HCT116 (cell line): ENCODE measurements around the gene DDX10. TPM values are rescaled to one million over a fixed set of nuclear protein-coding genes. Genes with fewer than 3 reads are reported as not detected.

Source experiments
- ATAC-seq: fragments of 200-7000 bp; cut with Tn5 transposase; 2 replicates; pipeline ENCODE4 v1.9.1; 2020; ENCODE audit warnings: mild to moderate bottlenecking, moderate library complexity
- BruUV-seq: library from RNA; stranded (reverse); fragments of 400-500 nt; replicated peaks from 2 replicates; lab custom pipeline; 2021; lab: Mats Ljungman, UMichigan
- CTCF ChIA-PET: fragments of 300-600 bp; sonication (Branson Sonifier 250); formaldehyde crosslinking; loops from one replicate; lab custom pipeline; 2021; ENCODE audit warnings: antibody characterized with exemption; lab: Charles Lee
- POLR2A ChIA-PET: fragments of 300-600, 350-600 bp; sonication (Branson Sonifier 250); formaldehyde crosslinking; loops from one replicate; lab custom pipeline; 2021; ENCODE audit warnings: antibody characterized with exemption; lab: Charles Lee
- RAD21 ChIA-PET, 2 experiments: fragments of 300-600 bp; sonication (Branson Sonifier 250); formaldehyde crosslinking; loops; one replicate each; lab custom pipeline; 2023; ENCODE audit warnings: low total read pairs in 2 of 2; ENCODE audit not compliant: uncharacterized antibody in 2 of 2, unreplicated experiment in 2 of 2, low non-redundant PET in 1 of 2; lab: Charles Lee
- DNase-seq: peaks from one replicate; pipeline ENCODE4 v3.0.0-alpha.2; 2010; ENCODE audit warnings: low read depth, low spot score
- H2AFZ ChIP-seq: fragments of 200-600 bp; shearing (Covaris generic), sonication (generic); 2 replicates; pipeline ENCODE4 v1.6.1; 2017; ENCODE audit warnings: low read depth, mixed run types, mixed read lengths, antibody characterized with exemption, low read length; ENCODE audit not compliant: poor library complexity, severe bottlenecking
- H3K27ac ChIP-seq: 2 replicates; pipeline ENCODE4 v1.5.1; 2012; ENCODE audit warnings: low read depth, low read length
- H3K27me3 ChIP-seq: fragments of 200-600 bp; sonication (generic); 2 replicates; pipeline ENCODE4 v1.6.1; 2016; ENCODE audit warnings: mixed run types, low read length, mixed read lengths; ENCODE audit not compliant: insufficient read depth
- H3K36me3 ChIP-seq, 2 experiments: fragments of 200-500 bp in 1 of 2; fragments of 200-600 bp in 1 of 2; sonication (Bioruptor generic) in 1 of 2; sonication (generic) in 1 of 2; 2 replicates each; pipeline versions ENCODE4 v1.5.1 to v1.6.1; 2014 to 2016; ENCODE audit warnings: low read length in 2 of 2, inconsistent platforms in 1 of 2, mixed read lengths in 1 of 2, mixed run types in 1 of 2; ENCODE audit not compliant: insufficient read depth in 2 of 2, control insufficient read depth in 1 of 2
- H3K4me1 ChIP-seq, 2 experiments: fragments of 200-600 bp in 1 of 2; sonication (generic) in 1 of 2; 2 replicates each; pipeline versions ENCODE4 v1.5.1 to v1.6.1; 2012 to 2017; ENCODE audit warnings: low read length in 2 of 2, inconsistent platforms in 1 of 2, mild to moderate bottlenecking in 1 of 2, mixed read lengths in 1 of 2, mixed run types in 1 of 2, moderate library complexity in 1 of 2; ENCODE audit not compliant: insufficient read depth in 2 of 2, control insufficient read depth in 1 of 2
- H3K4me2 ChIP-seq: fragments of 200-600 bp; sonication (generic); 2 replicates; pipeline ENCODE4 v1.6.1; 2017; ENCODE audit warnings: mixed run types, low read length, mixed read lengths
- H3K4me3 ChIP-seq, 2 experiments: fragments of 200-600 bp in 1 of 2; sonication (generic) in 1 of 2; replicated peaks in 1 of 2; 2 replicates each; pipeline ENCODE4 v1.5.1; 2011 to 2016; ENCODE audit warnings: low read length in 2 of 2, control low read depth in 1 of 2, low read depth in 1 of 2, mild to moderate bottlenecking in 1 of 2, mixed read lengths in 1 of 2, mixed run types in 1 of 2
- H3K79me2 ChIP-seq: fragments of 200-600 bp; sonication (generic); 2 replicates; pipeline ENCODE4 v1.6.1; 2017; ENCODE audit warnings: mild to moderate bottlenecking, mixed run types, low read length, moderate library complexity, mixed read lengths; ENCODE audit not compliant: insufficient read depth
- H3K9ac ChIP-seq: fragments of 200-600 bp; sonication (generic); 2 replicates; pipeline ENCODE4 v1.6.1; 2016; ENCODE audit warnings: low read length, mixed read lengths
- H3K9me2 ChIP-seq: fragments of 200-600 bp; sonication (generic), shearing (Covaris generic); 2 replicates; pipeline ENCODE4 v1.6.1; 2017; ENCODE audit warnings: mixed run types, mild to moderate bottlenecking, moderate library complexity; ENCODE audit not compliant: insufficient read depth
- H3K9me3 ChIP-seq, 2 experiments: fragments of 200-500 bp in 1 of 2; fragments of 200-600 bp in 1 of 2; sonication (Bioruptor generic) in 1 of 2; sonication (generic) in 1 of 2; 2 replicates each; pipeline ENCODE4 v1.6.1; 2014 to 2017; ENCODE audit warnings: low read length in 2 of 2, mixed read lengths in 2 of 2, inconsistent platforms in 1 of 2, low read depth in 1 of 2, mild to moderate bottlenecking in 1 of 2, mixed run types in 1 of 2, moderate library complexity in 1 of 2; ENCODE audit not compliant: control insufficient read depth in 1 of 2, insufficient read depth in 1 of 2
- H4K20me1 ChIP-seq: fragments of 200-600 bp; sonication (generic), shearing (Covaris generic); 2 replicates; pipeline ENCODE4 v1.6.1; 2017; ENCODE audit warnings: mixed run types, mild to moderate bottlenecking, moderate library complexity; ENCODE audit not compliant: insufficient read depth
- ATF3 ChIP-seq: IDR thresholded peaks from 2 replicates; pipeline ENCODE4 v1.6.1; 2012
- CBX3 ChIP-seq: IDR thresholded peaks from 2 replicates; pipeline ENCODE4 v1.6.1; 2012; ENCODE audit warnings: low read depth
- CEBPB ChIP-seq: IDR thresholded peaks from 2 replicates; pipeline ENCODE4 v1.6.1; 2012; ENCODE audit warnings: low read depth
- CTCF ChIP-seq, 3 experiments: fragments of 200-600 bp in 1 of 3; sonication (generic) in 1 of 3; IDR thresholded peaks in 2 of 3; conservative IDR thresholded peaks in 1 of 3; 2 replicates each; pipeline ENCODE4 v1.5.1; 2012 to 2017; ENCODE audit warnings: low read depth in 2 of 3, low read length in 2 of 3, antibody characterized with exemption in 1 of 3, borderline replicate concordance in 1 of 3, control low read depth in 1 of 3, mild to moderate bottlenecking in 1 of 3, mixed read lengths in 1 of 3, mixed run types in 1 of 3, moderate library complexity in 1 of 3; ENCODE audit not compliant: insufficient read depth in 1 of 3
- ELF1 ChIP-seq: IDR thresholded peaks from 2 replicates; pipeline ENCODE4 v1.6.1; 2012; ENCODE audit warnings: low read depth, borderline replicate concordance
- EZH2 ChIP-seq: fragments of 200-600 bp; sonication (generic); IDR thresholded peaks from 2 replicates; pipeline ENCODE4 v1.6.1; 2017; ENCODE audit warnings: antibody characterized with exemption, mixed run types
- EZH2phosphoT487 ChIP-seq: fragments of 200-600 bp; IDR thresholded peaks from 2 replicates; pipeline ENCODE4 v1.6.1; 2018; ENCODE audit warnings: antibody characterized with exemption, borderline replicate concordance
- FOSL1 ChIP-seq: IDR thresholded peaks from 2 replicates; pipeline ENCODE4 v1.6.1; 2012; ENCODE audit warnings: low read depth
- MAX ChIP-seq: IDR thresholded peaks from 2 replicates; pipeline ENCODE4 v1.6.1; 2012
- POLR2A ChIP-seq: IDR thresholded peaks from 2 replicates; pipeline ENCODE4 v1.7.0; 2011; ENCODE audit warnings: borderline replicate concordance; ENCODE audit not compliant: insufficient read depth, insufficient read length; ENCODE audit errors: extremely low read depth
- POLR2AphosphoS5 ChIP-seq: IDR thresholded peaks from 2 replicates; pipeline ENCODE4 v1.6.1; 2011; ENCODE audit warnings: mild to moderate bottlenecking, low read depth, low read length, moderate library complexity
- RAD21 ChIP-seq: IDR thresholded peaks from 2 replicates; pipeline ENCODE4 v1.6.1; 2012; ENCODE audit warnings: low read depth, mild to moderate bottlenecking
- REST ChIP-seq: IDR thresholded peaks from 2 replicates; pipeline ENCODE4 v1.6.1; 2012; ENCODE audit warnings: low read depth
- SP1 ChIP-seq: IDR thresholded peaks from 2 replicates; pipeline ENCODE4 v1.6.1; 2012; ENCODE audit warnings: low read depth
- YY1 ChIP-seq: IDR thresholded peaks from 2 replicates; pipeline ENCODE4 v1.6.1; 2011; ENCODE audit warnings: low read length, low read depth, moderate library complexity, mild to moderate bottlenecking; ENCODE audit not compliant: insufficient replicate concordance; ENCODE audit errors: extremely low read depth
- ZBTB33 ChIP-seq: IDR thresholded peaks from 2 replicates; pipeline ENCODE4 v1.6.1; 2011; ENCODE audit warnings: mild to moderate bottlenecking, low read length, moderate library complexity; ENCODE audit not compliant: insufficient replicate concordance; ENCODE audit errors: extremely low read depth
- ZFX ChIP-seq: fragments of 450-650 bp; IDR thresholded peaks from 2 replicates; pipeline ENCODE4 v1.6.1; 2017
- intact Hi-C: fragments of 100-400 bp; cut with micrococcal nuclease; formaldehyde crosslinking; loops from 2 replicates; pipeline ENCODE4 v1.10.0; 2022
- total RNA-seq: library from RNA; stranded (reverse); gene quantifications from one replicate; pipeline ENCODE4 v1.2.1, GENCODE V29; 2021; ENCODE audit not compliant: unreplicated experiment

The DDX10 gene
- total RNA-seq, 1 experiment from 2014 or later: 66.5 TPM

GRCh38 chr11:108819957-108820356 is 155.1 kb downstream of the DDX10 start:
- H3K4me3 ChIP-seq: no peak overlapping the region
- DNase-seq: no peak
- no peaks in the 10 kb centered on the region for H3K9me3 ChIP-seq
- CTCF ChIA-PET: no interaction called here
- no peak overlapping the region for H3K9ac ChIP-seq
- H2AFZ ChIP-seq: no peak overlapping the region
- no peak overlapping the region for H3K4me2 ChIP-seq
- no TSS peak for BruUV-seq
- POLR2A ChIA-PET: no interaction called here
- no peak for ATAC-seq
- H3K79me2 ChIP-seq: peaks cover 56% of the 10 kb centered on the region
- RAD21 ChIA-PET: no interaction called here
- H3K36me3 ChIP-seq: no peaks in the 10 kb centered on the region
- TF ChIP-seq ELF1 (no peak), CEBPB (no peak), MAX (no peak), REST (no peak), FOSL1 (no peak), YY1 (no peak), ATF3 (no peak), CBX3 (no peak), CTCF (IDR thresholded peaks at IDR 0.05 in 2 of 3, conservative IDR thresholded peaks at IDR 0.05 in 1 of 3; ENCODE audit: borderline replicate concordance in 1 of 3, insufficient read depth in 1 of 3, low read depth in 2 of 3, low read length in 2 of 3) (no peak), EZH2phosphoT487 (no peak), RAD21 (no peak), POLR2AphosphoS5 (no peak), SP1 (no peak), ZBTB33 (no peak), ZFX (no peak), EZH2 (no peak), POLR2A (no peak)
- TF ChIP-seq, all 23 proteins: peak for 0
- Histone ChIP-seq H4K20me1 (no peaks in the 10 kb centered on the region), H3K27ac (no peak overlapping the region), H3K27me3 (no peaks in the 10 kb centered on the region), H3K9me2 (no peaks in the 10 kb centered on the region), H3K4me1 (no peaks in the 10 kb centered on the region)
- intact Hi-C loops: no loop called here
